Inflammatory macrophage (primary cell): ENCODE measurements around the gene SBNO2.
"Not testable (repeated sequence)": the region's sequence is repeated elsewhere in the genome, so short reads cannot be mapped to it uniquely, and the experiment has no call there.

Source experiments
- DNase-seq, 2 donors: peaks; one replicate each; pipeline ENCODE4 v3.0.0-alpha.2; 2020 to 2022

The SBNO2 gene

GRCh38 chr19:1115646-1116420 lies 58.2 kb downstream of the SBNO2 start:
- DNase-seq: no peak

GRCh38 chr19:1114728-1115127 lies 59.3 kb downstream of the SBNO2 start:
- not testable (repeated sequence) for DNase-seq

- no peak for DNase-seq
Measured at GRCh38 chr19:1113986-1114483, 60.0 kb downstream of the SBNO2 start.

GRCh38 chr19:1113030-1113985 lies 60.8 kb downstream of the SBNO2 start:
- peak; percentile 89 to 95 for DNase-seq

- DNase-seq: no peak
Measured at GRCh38 chr19:1112268-1113029, 61.6 kb downstream of the SBNO2 start.

GRCh38 chr19:1111641-1112267 lies 62.3 kb downstream of the SBNO2 start:
- no peak for DNase-seq

GRCh38 chr19:1110809-1111640 lies 63.0 kb downstream of the SBNO2 start:
- no peak for DNase-seq

GRCh38 chr19:1109697-1110671 lies 64.1 kb downstream of the SBNO2 start:
- DNase-seq: no peak

GRCh38 chr19:1109032-1109551 lies 65.0 kb downstream of the SBNO2 start:
- no peak for DNase-seq

GRCh38 chr19:1108291-1109031 lies 65.6 kb downstream of the SBNO2 start:
- DNase-seq: no peak

- no peak for DNase-seq
Measured at GRCh38 chr19:1107661-1108261, 66.3 kb downstream of the SBNO2 start.

GRCh38 chr19:1106841-1107660 lies 67.0 kb downstream of the SBNO2 start:
- no peak for DNase-seq

- DNase-seq: no peak
Measured at GRCh38 chr19:1105873-1106840, 67.9 kb downstream of the SBNO2 start.

- DNase-seq: no peak
Measured at GRCh38 chr19:1105008-1105872, 68.8 kb downstream of the SBNO2 start.

- peak; percentile 82 to 93 for DNase-seq
Measured at GRCh38 chr19:1104311-1105007, 69.6 kb downstream of the SBNO2 start.
